Measurements from ENCODE around the gene RCE1.

The RCE1 gene

DNA sequence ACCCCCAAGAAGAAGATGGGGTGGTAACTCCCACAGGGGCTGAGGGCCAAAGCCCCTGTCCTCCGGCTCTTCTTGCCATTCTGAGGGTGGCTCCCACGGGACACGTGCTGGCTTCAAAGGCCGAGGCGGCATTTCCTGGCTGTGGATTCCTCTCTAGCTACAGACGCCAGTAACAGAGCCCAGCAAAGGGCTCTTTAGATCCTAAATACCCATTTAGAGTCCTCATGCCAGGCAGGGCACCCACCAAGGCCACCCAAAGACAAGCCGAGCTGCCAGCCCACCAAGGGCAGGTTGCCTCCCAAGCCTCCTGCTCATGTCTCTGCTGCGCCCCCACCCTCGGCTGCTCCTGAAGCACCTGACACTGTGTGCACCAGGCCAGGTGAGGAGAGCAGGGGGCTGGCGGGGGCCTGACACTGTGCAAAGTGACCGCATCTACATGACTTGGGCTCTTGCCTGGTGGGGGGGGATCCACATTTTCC, 19.4 kb downstream of the RCE1 start:
- no peak for DNase-seq (ENCODE audit: low read depth)
- no peak overlapping the region for H3K4me3 ChIP-seq (replicated peaks; ENCODE audit: low read depth, low read length)
- TF ChIP-seq, protein P1, sequence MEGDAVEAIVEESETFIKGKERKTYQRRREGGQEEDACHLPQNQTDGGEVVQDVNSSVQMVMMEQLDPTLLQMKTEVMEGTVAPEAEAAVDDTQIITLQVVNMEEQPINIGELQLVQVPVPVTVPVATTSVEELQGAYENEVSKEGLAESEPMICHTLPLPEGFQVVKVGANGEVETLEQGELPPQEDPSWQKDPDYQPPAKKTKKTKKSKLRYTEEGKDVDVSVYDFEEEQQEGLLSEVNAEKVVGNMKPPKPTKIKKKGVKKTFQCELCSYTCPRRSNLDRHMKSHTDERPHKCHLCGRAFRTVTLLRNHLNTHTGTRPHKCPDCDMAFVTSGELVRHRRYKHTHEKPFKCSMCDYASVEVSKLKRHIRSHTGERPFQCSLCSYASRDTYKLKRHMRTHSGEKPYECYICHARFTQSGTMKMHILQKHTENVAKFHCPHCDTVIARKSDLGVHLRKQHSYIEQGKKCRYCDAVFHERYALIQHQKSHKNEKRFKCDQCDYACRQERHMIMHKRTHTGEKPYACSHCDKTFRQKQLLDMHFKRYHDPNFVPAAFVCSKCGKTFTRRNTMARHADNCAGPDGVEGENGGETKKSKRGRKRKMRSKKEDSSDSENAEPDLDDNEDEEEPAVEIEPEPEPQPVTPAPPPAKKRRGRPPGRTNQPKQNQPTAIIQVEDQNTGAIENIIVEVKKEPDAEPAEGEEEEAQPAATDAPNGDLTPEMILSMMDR (IDR thresholded peaks at IDR 0.05; ENCODE audit: low read length, missing control alignments), result no peak

DNA sequence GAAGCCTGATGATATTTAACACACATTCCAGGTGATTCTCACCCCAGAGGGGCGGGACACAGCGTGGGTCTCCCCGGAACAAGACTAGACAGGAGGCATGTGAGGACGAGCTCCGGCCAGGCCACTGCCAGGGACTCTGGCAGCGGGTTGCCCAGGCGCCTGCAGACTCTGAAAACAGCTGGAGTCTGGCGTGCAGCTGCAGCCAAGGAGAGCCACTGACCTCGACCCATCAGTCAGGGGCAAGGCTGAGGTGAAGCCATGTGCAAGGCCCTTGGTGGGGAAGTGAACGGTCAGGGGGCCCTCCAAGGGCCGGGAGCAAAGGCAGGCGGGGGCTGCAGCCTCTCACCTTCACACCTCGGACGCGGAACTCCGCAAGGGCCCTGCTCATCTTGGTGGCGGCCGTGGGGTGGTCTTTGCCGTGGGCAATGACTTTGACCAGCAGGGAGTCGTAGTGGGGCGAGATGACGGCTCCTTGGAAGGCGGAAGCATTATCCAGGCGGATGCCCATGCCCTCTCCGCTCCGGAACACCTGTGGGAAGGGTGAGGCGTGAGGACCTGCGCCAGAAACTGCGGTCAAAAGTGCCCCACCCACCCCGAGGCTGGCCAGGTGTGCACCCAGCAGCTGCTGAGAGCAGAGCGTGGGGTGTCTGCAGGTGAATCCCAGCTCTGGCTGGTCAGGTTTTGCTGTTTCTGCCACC, 20.3 kb downstream of the RCE1 start:
- no peak for DNase-seq (ENCODE audit: low read depth)
- TF ChIP-seq, protein P1 (IDR thresholded peaks at IDR 0.05; ENCODE audit: low read length, missing control alignments), result no peak

DNA sequence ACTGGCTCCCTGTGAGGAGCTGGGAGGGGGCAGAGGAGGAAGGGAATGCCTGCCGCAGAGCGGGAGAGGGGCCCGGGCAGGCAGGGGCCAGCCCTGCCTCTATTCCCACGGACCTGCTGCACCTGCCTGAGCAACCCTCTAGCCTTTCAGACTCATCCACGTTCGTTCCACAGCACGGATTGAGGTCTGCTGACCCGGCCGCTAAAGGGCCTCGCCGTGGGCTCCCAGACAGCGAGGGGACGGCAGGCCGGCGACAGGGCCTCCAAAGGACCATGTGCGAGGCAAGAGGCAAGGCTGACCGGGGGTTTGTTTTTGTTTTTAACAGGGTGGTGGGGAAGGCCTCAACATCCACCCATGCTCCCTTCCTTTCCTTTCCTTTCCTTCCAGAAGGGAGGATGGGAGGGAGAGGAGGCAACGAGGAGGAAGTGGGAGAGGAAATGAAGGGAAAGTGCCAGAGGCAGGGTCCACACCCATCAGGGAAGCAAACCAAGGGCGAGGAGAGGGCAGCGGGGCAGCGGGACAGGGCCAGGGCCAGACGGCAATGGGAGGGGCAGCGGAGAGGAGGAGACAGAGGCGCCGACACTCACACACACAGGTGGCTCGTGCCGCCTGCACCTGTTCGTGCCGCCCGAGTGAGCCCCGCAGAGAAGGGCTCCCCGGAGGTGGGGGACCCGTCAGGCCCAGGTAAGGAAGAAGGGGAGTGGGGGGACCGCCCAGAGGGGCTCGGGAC, 21.1 kb downstream of the RCE1 start:
- no peak for DNase-seq (ENCODE audit: low read depth)
- TF ChIP-seq, protein P1 (IDR thresholded peaks at IDR 0.05; ENCODE audit: low read length, missing control alignments), result no peak
- no peak overlapping the region for H3K4me3 ChIP-seq (replicated peaks; ENCODE audit: low read depth, low read length)

More for the DNA sequence above, 20.3 kb downstream of the RCE1 start:
- H3K4me3 ChIP-seq (replicated peaks; ENCODE audit: low read depth, low read length), result no peak overlapping the region

DNA sequence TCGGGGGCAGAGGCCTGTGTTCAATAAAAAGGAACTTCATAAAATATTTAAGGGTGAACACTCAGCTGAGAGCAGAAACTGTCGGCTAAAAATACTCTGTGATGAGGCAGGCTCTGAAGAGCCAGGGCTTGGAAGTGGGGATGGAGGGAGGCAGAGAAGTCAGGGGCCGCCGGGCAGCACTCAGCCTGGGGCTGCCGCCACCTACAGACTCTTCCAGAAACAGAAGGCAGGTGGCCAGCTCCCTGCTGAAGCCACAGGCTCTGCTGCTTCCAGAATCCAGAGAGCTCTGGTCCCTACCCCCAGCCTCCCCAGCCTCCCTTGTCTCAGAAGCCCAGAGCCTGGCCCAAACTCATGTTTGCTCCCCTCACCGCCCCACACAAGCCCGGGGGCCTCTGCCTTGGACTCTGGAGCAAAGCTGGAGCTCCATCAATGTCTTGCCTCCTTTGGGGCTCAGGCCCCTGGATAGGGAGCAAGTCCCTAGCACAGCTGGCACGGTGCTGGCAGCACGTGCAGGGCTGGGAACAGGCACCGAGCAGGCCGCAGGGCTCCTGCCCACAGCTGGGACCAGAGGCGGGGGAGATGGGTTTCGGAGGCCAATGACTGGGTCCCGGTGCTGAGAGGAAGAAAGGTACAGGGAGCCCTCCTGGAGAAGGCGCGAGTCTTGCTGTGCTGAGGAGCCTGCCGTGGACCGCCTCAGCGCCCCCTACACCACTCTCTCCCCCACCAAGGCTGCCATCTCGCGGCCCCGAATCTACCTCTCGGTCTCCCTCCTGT, 21.9 kb downstream of the RCE1 start:
- TF ChIP-seq, protein P1 (IDR thresholded peaks at IDR 0.05; ENCODE audit: low read length, missing control alignments), result no peak
- no peak for DNase-seq (ENCODE audit: low read depth)
- H3K4me3 ChIP-seq (replicated peaks; ENCODE audit: low read depth, low read length), result no peak overlapping the region

DNA sequence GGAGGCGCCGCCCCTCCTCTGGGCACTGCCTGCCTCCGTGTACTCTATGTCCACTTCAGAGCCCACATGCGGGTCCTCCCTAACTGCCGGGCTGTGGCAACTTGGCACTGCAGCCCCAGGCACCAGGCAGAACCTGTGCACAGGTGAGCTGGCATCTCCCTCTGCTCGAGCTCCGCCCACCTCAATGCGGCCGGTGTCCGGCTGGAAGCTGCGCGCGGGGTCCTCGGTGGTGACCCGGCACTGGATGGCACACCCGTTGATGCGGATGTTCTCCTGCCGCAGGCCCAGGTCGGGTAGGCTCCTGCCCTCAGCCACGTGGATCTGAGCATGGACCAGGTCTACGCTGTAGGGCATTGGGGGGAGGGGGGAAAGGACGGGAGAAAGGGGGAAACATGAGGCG, 22.8 kb downstream of the RCE1 start:
- no peak for DNase-seq (ENCODE audit: low read depth)
- no peak overlapping the region for H3K4me3 ChIP-seq (replicated peaks; ENCODE audit: low read depth, low read length)
- TF ChIP-seq, protein P1 (IDR thresholded peaks at IDR 0.05; ENCODE audit: low read length, missing control alignments), result no peak

DNA sequence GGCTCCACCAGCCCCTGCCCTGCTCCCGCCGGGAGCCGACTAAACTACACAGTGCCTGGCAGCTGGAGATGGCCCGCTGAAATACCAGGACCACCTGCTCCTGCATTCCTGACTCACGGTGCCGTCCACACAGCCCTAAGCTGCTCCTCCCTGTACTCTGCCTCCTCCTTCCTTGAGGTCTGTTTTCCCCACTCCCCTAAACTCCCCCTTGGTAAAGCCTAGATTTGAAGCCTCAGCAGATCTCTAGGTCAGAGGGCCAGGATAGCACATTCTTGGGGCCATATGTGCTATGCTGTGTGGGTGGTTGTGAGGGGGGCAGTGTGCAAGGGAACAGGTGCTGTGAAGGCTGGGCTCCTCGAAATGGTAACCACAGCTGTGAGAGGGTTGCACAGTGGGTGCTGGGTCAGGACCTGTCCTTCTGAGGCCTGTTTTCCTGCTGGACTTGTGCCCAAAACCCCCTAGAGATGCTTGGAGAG, 23.3 kb downstream of the RCE1 start:
- H3K4me3 ChIP-seq (replicated peaks; ENCODE audit: low read depth, low read length), result no peak overlapping the region
- no peak for DNase-seq (ENCODE audit: low read depth)
- TF ChIP-seq, protein P1 (IDR thresholded peaks at IDR 0.05; ENCODE audit: low read length, missing control alignments), result no peak

All from fibroblast of pulmonary artery (primary cell).